Measurements from ENCODE around the gene C5orf58.

- TF ChIP-seq CTCF (IDR thresholded peaks at IDR 0.05; ENCODE audit: low read length) = no peak
- no peak for TF ChIP-seq EZH2 (IDR thresholded peaks at IDR 0.05; ENCODE audit: borderline replicate concordance, low read length)
Observed at GRCh38 chr5:170268884-170269283, 36.1 kb downstream of the C5orf58 start.

Data from OCI-LY1 (cell line).